Measurements from ENCODE around the gene BSCL2.
A peak's percentile ranks its signal among the peaks of the same experiment; 100 is the strongest.

Gene BSCL2

GRCh38 chr11:62724171-62724570 is 16.9 kb upstream of the BSCL2 start:
- no peak for ATAC-seq
- TF ChIP-seq POU6F1 (CRISPR knock-in tag; IDR thresholded peaks at IDR 0.05; ENCODE audit: borderline replicate concordance, low read depth) (no peak), OSR1 (CRISPR knock-in tag; IDR thresholded peaks at IDR 0.05) (no peak), SNAI2 (CRISPR knock-in tag; IDR thresholded peaks at IDR 0.05) (no peak), CSRNP3 (CRISPR knock-in tag; IDR thresholded peaks at IDR 0.05) (no peak)

GRCh38 chr11:62721994-62722393 is 14.8 kb upstream of the BSCL2 start:
- peak; percentile 43; the same call in 2 of the 3 replicates for ATAC-seq

GRCh38 chr11:62719302-62719978 is 12.2 kb upstream of the BSCL2 start:
- ATAC-seq, result no peak
- TF ChIP-seq PPARA (CRISPR knock-in tag; IDR thresholded peaks at IDR 0.05; ENCODE audit: borderline replicate concordance) (no peak), GLIS3 (CRISPR knock-in tag; IDR thresholded peaks at IDR 0.05) (no peak), ZFP30 (CRISPR knock-in tag; IDR thresholded peaks at IDR 0.05) (no peak), PATZ1 (CRISPR knock-in tag; IDR thresholded peaks at IDR 0.05; ENCODE audit: borderline replicate concordance) (no peak), BACH2 (CRISPR knock-in tag; IDR thresholded peaks at IDR 0.05; ENCODE audit: borderline replicate concordance) (no peak), ZFP3 (CRISPR knock-in tag; IDR thresholded peaks at IDR 0.05) (no peak), TSHZ2 (CRISPR knock-in tag; IDR thresholded peaks at IDR 0.05) (no peak), ISL1 (CRISPR knock-in tag; IDR thresholded peaks at IDR 0.05) (no peak), ARNTL (CRISPR knock-in tag; IDR thresholded peaks at IDR 0.05; ENCODE audit: borderline replicate concordance, low read depth) (no peak), ESRRG (CRISPR knock-in tag; IDR thresholded peaks at IDR 0.05) (no peak)

More at GRCh38 chr11:62721994-62722393, 14.8 kb upstream of the BSCL2 start:
- TF ChIP-seq RARB (CRISPR knock-in tag; IDR thresholded peaks at IDR 0.05), result no peak
- TF ChIP-seq OSR1 (CRISPR knock-in tag; IDR thresholded peaks at IDR 0.05), result no peak
- no peak for TF ChIP-seq GLIS3 (CRISPR knock-in tag; IDR thresholded peaks at IDR 0.05)
- no peak for TF ChIP-seq PATZ1 (CRISPR knock-in tag; IDR thresholded peaks at IDR 0.05; ENCODE audit: borderline replicate concordance)

- ATAC-seq, result no peak
- TF ChIP-seq ZFP3 (CRISPR knock-in tag; IDR thresholded peaks at IDR 0.05) (no peak), ZNF565 (CRISPR knock-in tag; conservative IDR thresholded peaks at IDR 0.05; ENCODE audit: low read depth) (no peak), RARB (CRISPR knock-in tag; IDR thresholded peaks at IDR 0.05) (no peak), BACH2 (CRISPR knock-in tag; IDR thresholded peaks at IDR 0.05; ENCODE audit: borderline replicate concordance) (no peak), CREB5 (CRISPR knock-in tag; IDR thresholded peaks at IDR 0.05; ENCODE audit: low read depth) (no peak), ARNTL (CRISPR knock-in tag; IDR thresholded peaks at IDR 0.05; ENCODE audit: borderline replicate concordance, low read depth) (no peak), POU6F1 (CRISPR knock-in tag; IDR thresholded peaks at IDR 0.05; ENCODE audit: borderline replicate concordance, low read depth) (no peak), ISL1 (CRISPR knock-in tag; IDR thresholded peaks at IDR 0.05) (no peak)
Measured at GRCh38 chr11:62716816-62717215, 9.6 kb upstream of the BSCL2 start.
